CD14-positive monocyte (primary cell): Measurements from ENCODE around the gene ZYX. TPM values are rescaled to one million over a fixed set of nuclear protein-coding genes. Genes with fewer than 3 reads are reported as not detected.
A peak's percentile ranks its signal among the peaks of the same experiment; 100 is the strongest.

Experiments
- DNase-seq, 3 donors: peaks; one replicate each; pipeline ENCODE4 v3.0.0-alpha.2; 2011 to 2022
- H2AFZ ChIP-seq: 2 replicates; pipeline ENCODE4 v1.6.0; 2012; ENCODE audit warnings: mild to moderate bottlenecking, low read depth, low read length, inconsistent platforms; ENCODE audit not compliant: insufficient read depth, poor library complexity, severe bottlenecking
- H3K27ac ChIP-seq, 2 donors: 1 replicate in 1 of 2; 2 replicates in 1 of 2; pipeline ENCODE4 v1.5.1; 2012 to 2013; ENCODE audit warnings: low read length in 2 of 2, control low read depth in 1 of 2, inconsistent platforms in 1 of 2, low read depth in 1 of 2, mild to moderate bottlenecking in 1 of 2
- H3K27me3 ChIP-seq, 2 donors: one replicate each; pipeline versions ENCODE4 v1.6.0 to v1.6.1; 2011 to 2013; ENCODE audit warnings: low read length in 2 of 2; ENCODE audit not compliant: control insufficient read depth in 2 of 2, insufficient read depth in 2 of 2
- H3K36me3 ChIP-seq, 2 donors: replicated peaks in 1 of 2; 1 replicate in 1 of 2; 2 replicates in 1 of 2; pipeline versions ENCODE4 v1.5.1 to v1.6.1; 2012 to 2013; ENCODE audit warnings: low read length in 2 of 2, control low read depth in 1 of 2, inconsistent platforms in 1 of 2, mild to moderate bottlenecking in 1 of 2; ENCODE audit not compliant: insufficient read depth in 2 of 2, control insufficient read depth in 1 of 2
- H3K4me1 ChIP-seq, 2 donors: 1 replicate in 1 of 2; 2 replicates in 1 of 2; pipeline versions ENCODE4 v1.5.1 to v1.6.1; 2012 to 2013; ENCODE audit warnings: low read length in 2 of 2, control low read depth in 1 of 2, inconsistent platforms in 1 of 2, mild to moderate bottlenecking in 1 of 2, moderate library complexity in 1 of 2; ENCODE audit not compliant: insufficient read depth in 2 of 2, control insufficient read depth in 1 of 2
- H3K4me2 ChIP-seq: replicated peaks from 2 replicates; pipeline ENCODE3; 2012; ENCODE audit warnings: low read length, moderate library complexity, mild to moderate bottlenecking; ENCODE audit not compliant: poor library complexity, severe bottlenecking; ENCODE audit errors: extremely low read depth
- H3K4me3 ChIP-seq, 3 experiments: fragments of 200-600 bp in 1 of 3; sonication (generic) in 1 of 3; replicated peaks in 1 of 3; 1 replicate in 2 of 3; 2 replicates in 1 of 3; pipeline ENCODE4 v1.5.1; 2011 to 2013; ENCODE audit warnings: low read length in 3 of 3, mild to moderate bottlenecking in 3 of 3, control low read depth in 2 of 3, low read depth in 2 of 3, inconsistent platforms in 1 of 3, moderate library complexity in 1 of 3
- H3K79me2 ChIP-seq: 2 replicates; pipeline ENCODE4 v1.6.0; 2012; ENCODE audit warnings: mild to moderate bottlenecking, control low read depth, inconsistent platforms, low read length, moderate library complexity; ENCODE audit not compliant: insufficient read depth
- H3K9ac ChIP-seq: 2 replicates; pipeline ENCODE4 v1.6.0; 2017; ENCODE audit warnings: low read length, mild to moderate bottlenecking; ENCODE audit not compliant: insufficient read depth, poor library complexity, severe bottlenecking
- H3K9me3 ChIP-seq, 2 donors: replicated peaks in 1 of 2; 1 replicate in 1 of 2; 2 replicates in 1 of 2; pipeline versions ENCODE4 v1.5.1 to v1.6.1; 2012 to 2013; ENCODE audit warnings: low read length in 2 of 2, control low read depth in 1 of 2; ENCODE audit not compliant: control insufficient read depth in 1 of 2, insufficient read depth in 1 of 2
- H4K20me1 ChIP-seq: 2 replicates; pipeline ENCODE4 v1.6.0; 2012; ENCODE audit warnings: mild to moderate bottlenecking, low read length, control low read depth, moderate library complexity; ENCODE audit not compliant: insufficient read depth
- H3K27ac Mint-ChIP-seq, 7 donors: one replicate each; pipeline ENCODE4 v1.8.0; 2020; ENCODE audit warnings: mild to moderate bottlenecking in 7 of 7, mixed read lengths in 7 of 7, moderate library complexity in 6 of 7, inconsistent platforms in 2 of 7
- H3K27me3 Mint-ChIP-seq, 3 donors: one replicate each; pipeline ENCODE4 v1.8.0; 2021 to 2022; ENCODE audit warnings: low read depth in 3 of 3, mild to moderate bottlenecking in 3 of 3, mixed read lengths in 3 of 3, moderate library complexity in 3 of 3, inconsistent platforms in 1 of 3
- H3K36me3 Mint-ChIP-seq, 2 donors: one replicate each; pipeline ENCODE4 v1.8.0; 2020; ENCODE audit warnings: mixed read lengths in 2 of 2, inconsistent platforms in 1 of 2, mild to moderate bottlenecking in 1 of 2
- H3K4me1 Mint-ChIP-seq: one replicate; pipeline ENCODE4 v1.8.0; 2020; ENCODE audit warnings: mild to moderate bottlenecking, mixed read lengths
- H3K4me3 Mint-ChIP-seq, 2 donors: one replicate each; pipeline ENCODE4 v1.8.0; 2020; ENCODE audit warnings: mild to moderate bottlenecking in 2 of 2, mixed read lengths in 2 of 2, moderate library complexity in 1 of 2
- H3K9me3 Mint-ChIP-seq, 7 donors: one replicate each; pipeline ENCODE4 v1.8.0; 2020 to 2022; ENCODE audit warnings: mixed read lengths in 7 of 7, mild to moderate bottlenecking in 6 of 7, moderate library complexity in 6 of 7, inconsistent platforms in 2 of 7
- CTCF ChIP-seq: fragments of 200-600 bp; IDR thresholded peaks from one replicate; pipeline ENCODE4 v1.8.0; 2022; ENCODE audit warnings: antibody characterized with exemption, mild to moderate bottlenecking
- WGBS: methylation state at CpG from one replicate; pipeline ENCODE4 v1.1.5; 2013; ENCODE audit warnings: missing lambda C conversion rate; ENCODE audit not compliant: insufficient coverage; 5-methylcytosine and 5-hydroxymethylcytosine counted together
- intact Hi-C, 2 donors: fragments of 100-400 bp; cut with micrococcal nuclease; formaldehyde crosslinking; loops; one replicate each; pipeline versions ENCODE4 v1.15.0 to v1.15.1; 2023
- polyA plus RNA-seq, 3 donors: library from polyadenylated mRNA; depleted of rRNA in 1 of 3; unstranded in 2 of 3; stranded (reverse) in 1 of 3; fragments of 300-500 nt in 2 of 3; fragments of >200 nt in 1 of 3; fragmentation: Illumina TruSeq in 2 of 3; gene quantifications; 1 replicate in 2 of 3; 2 replicates in 1 of 3; pipeline ENCODE4 v1.2.3, GENCODE V29; 2012 to 2021

ZYX gene
- polyA plus RNA-seq, 3 donors = 198 to 417 (median 331) TPM

- Mint-ChIP-seq H3K27me3 (no peaks in the 10 kb centered on the region), H3K9me3 (no peaks in the 10 kb centered on the region), H3K27ac (peak overlapping the region in 3 of 7 donors; percentile 28 to 75 (median 38)), H3K4me3 (no peak overlapping the region), H3K4me1 (peaks cover 61% of the 10 kb centered on the region), H3K36me3 (peaks cover 18 to 53% of the 10 kb centered on the region in 2 donors)
- Histone ChIP-seq H2AFZ (no peak overlapping the region), H3K4me2 (no peak overlapping the region), H3K79me2 (peaks cover 28% of the 10 kb centered on the region), H4K20me1 (peaks cover 74% of the 10 kb centered on the region), H3K27ac (peak overlapping the region; percentile 15 to 17), H3K36me3 (peaks cover 45 to 54% of the 10 kb centered on the region in 2 donors), H3K9me3 (no peaks in the 10 kb centered on the region), H3K9ac (no peak overlapping the region), H3K4me3 (no peak overlapping the region), H3K27me3 (no peaks in the 10 kb centered on the region), H3K4me1 (peaks cover 25 to 61% of the 10 kb centered on the region in 2 donors)
- DNase-seq = no peak
- WGBS = no CpG with 5 or more reads among the region's 6 CpGs
- intact Hi-C loops = no loop called here
- TF ChIP-seq CTCF = no peak
These were observed 11.7 kb downstream of the ZYX start for GRCh38 chr7:143392875-143393266.

- H3K36me3 ChIP-seq = peaks cover 39 to 48% of the 10 kb centered on the region in 2 donors
- H3K9me3 ChIP-seq = no peaks in the 10 kb centered on the region
- 62% methylated on average over 10 of the region's 14 CpGs for WGBS
- Mint-ChIP-seq H3K4me3 (no peak overlapping the region), H3K27me3 (no peaks in the 10 kb centered on the region), H3K9me3 (no peaks in the 10 kb centered on the region), H3K4me1 (peaks cover 58% of the 10 kb centered on the region), H3K36me3 (peaks cover 22 to 51% of the 10 kb centered on the region in 2 donors), H3K27ac (peak overlapping the region in 5 of 7 donors; percentile 25 to 75 (median 47))
- peaks cover 69% of the 10 kb centered on the region for H4K20me1 ChIP-seq
- intact Hi-C loops = no loop called here
- H3K9ac ChIP-seq = no peak overlapping the region
- H3K4me2 ChIP-seq = no peak overlapping the region
- DNase-seq = no peak
- no peak overlapping the region for H2AFZ ChIP-seq
- H3K4me3 ChIP-seq = no peak overlapping the region
- no peaks in the 10 kb centered on the region for H3K27me3 ChIP-seq
- TF ChIP-seq CTCF = no peak
- peaks cover 20 to 56% of the 10 kb centered on the region in 2 donors for H3K4me1 ChIP-seq
- peaks cover 22% of the 10 kb centered on the region for H3K79me2 ChIP-seq
- H3K27ac ChIP-seq = peak overlapping the region; percentile 15 to 17
These were observed 12.3 kb downstream of the ZYX start for GRCh38 chr7:143393267-143394041.
